SU-DHL-6 (cell line): Measurements from ENCODE around the gene NUP98.

ENCODE experiments used
- H2AFZ ChIP-seq: fragments of 200-600 bp; sonication (generic); 2 replicates; pipeline ENCODE4 v1.6.1; 2014; ENCODE audit warnings: low read depth, mild to moderate bottlenecking, moderate library complexity, mixed read lengths, antibody characterized with exemption, low read length; ENCODE audit not compliant: severe bottlenecking
- H3F3A ChIP-seq: fragments of 200-600 bp; shearing (Covaris generic); 2 replicates; pipeline ENCODE4 v1.6.0; 2016; ENCODE audit warnings: antibody characterized with exemption, mild to moderate bottlenecking; ENCODE audit not compliant: insufficient read depth
- H3K27ac ChIP-seq: fragments of 200-600 bp; sonication (generic); 2 replicates; pipeline ENCODE4 v1.5.1; 2016; ENCODE audit warnings: low read depth, mild to moderate bottlenecking, low read length, moderate library complexity, mixed read lengths
- H3K27me3 ChIP-seq: fragments of 200-600 bp; sonication (generic), shearing (Covaris generic); 2 replicates; pipeline ENCODE4 v1.6.0; 2014; ENCODE audit warnings: mild to moderate bottlenecking, low read length
- H3K36me3 ChIP-seq: fragments of 200-600 bp; sonication (generic); 2 replicates; pipeline ENCODE4 v1.6.1; 2014; ENCODE audit warnings: mild to moderate bottlenecking, low read length, mixed read lengths
- H3K4me2 ChIP-seq: fragments of 300-600, 200-600 bp; shearing (Covaris generic), sonication (generic); 2 replicates; pipeline ENCODE4 v1.6.0; 2014; ENCODE audit warnings: low read length, low read depth, mild to moderate bottlenecking; ENCODE audit not compliant: poor library complexity, severe bottlenecking
- H3K4me3 ChIP-seq: fragments of 200-600 bp; sonication (generic); 2 replicates; pipeline ENCODE4 v1.5.1; 2014; ENCODE audit warnings: antibody characterized with exemption, low read length, mild to moderate bottlenecking, mixed read lengths; ENCODE audit not compliant: insufficient read depth, poor library complexity, severe bottlenecking
- H3K79me2 ChIP-seq: fragments of 200-600 bp; sonication (generic); 2 replicates; pipeline ENCODE4 v1.6.1; 2014; ENCODE audit warnings: mild to moderate bottlenecking, low read length, moderate library complexity; ENCODE audit not compliant: insufficient read depth
- H3K9ac ChIP-seq: fragments of 200-600 bp; sonication (generic); 2 replicates; pipeline ENCODE4 v1.7.0; 2014; ENCODE audit warnings: mild to moderate bottlenecking, low read length
- H3K9me2 ChIP-seq: fragments of 200-600 bp; sonication (generic); replicated peaks from 2 replicates; pipeline ENCODE4 v1.6.1; 2014; ENCODE audit warnings: low read length; ENCODE audit not compliant: insufficient read depth
- H3K9me3 ChIP-seq: fragments of 200-600 bp; sonication (generic); 2 replicates; pipeline ENCODE4 v1.6.1; 2014; ENCODE audit warnings: low read length, mixed read lengths; ENCODE audit not compliant: insufficient read depth
- H4K20me1 ChIP-seq: fragments of 200-600 bp; sonication (generic); 2 replicates; pipeline ENCODE4 v1.6.1; 2014; ENCODE audit warnings: low read depth, mild to moderate bottlenecking, antibody characterized with exemption, low read length, moderate library complexity, mixed read lengths
- EZH2phosphoT487 ChIP-seq: fragments of 200-600 bp; sonication (generic), shearing (Covaris generic); conservative IDR thresholded peaks from 2 replicates; pipeline ENCODE4 v1.6.1; 2018; ENCODE audit warnings: mild to moderate bottlenecking, antibody characterized with exemption, low read length, moderate library complexity, mixed read lengths
- TF ChIP-seq, protein P1 (sequence below): fragments of 200-600 bp; sonication (generic); IDR thresholded peaks from one replicate; pipeline ENCODE4 v1.5.1; 2017; ENCODE audit warnings: antibody characterized with exemption, mild to moderate bottlenecking, low read length, moderate library complexity; ENCODE audit not compliant: insufficient read depth, poor library complexity, severe bottlenecking

The NUP98 gene

DNA sequence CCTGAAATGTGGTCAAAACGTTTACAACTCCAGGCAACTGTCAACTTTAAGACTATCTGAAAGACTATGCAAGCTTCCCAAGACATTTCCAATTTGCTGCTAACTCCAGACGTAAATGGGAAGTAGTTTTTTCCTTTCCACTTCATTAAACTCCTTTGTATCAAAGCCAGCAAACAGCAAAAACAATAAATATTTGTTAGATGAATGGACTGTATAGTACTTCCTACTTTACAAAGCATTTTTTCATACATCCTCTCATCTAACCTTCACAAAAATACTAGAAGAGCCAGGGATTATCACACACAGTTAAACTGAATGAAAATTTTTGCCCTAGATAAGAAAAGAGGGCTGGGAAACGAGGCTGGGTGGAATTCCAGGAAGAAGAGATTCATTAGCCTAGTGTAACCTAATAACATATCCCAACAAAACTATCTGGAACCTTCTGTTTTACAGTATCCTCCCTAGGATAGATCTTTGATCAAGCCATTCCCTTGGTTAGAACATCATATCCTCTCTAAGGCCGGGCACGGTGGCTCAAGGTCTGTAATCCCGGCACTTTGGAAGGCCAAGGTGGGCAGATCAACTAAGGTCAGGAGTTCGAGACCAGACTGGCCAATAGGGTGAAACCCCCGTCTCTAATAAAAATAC, 10.4 kb downstream of the NUP98 start:
- no peaks in the 10 kb centered on the region for H3K27me3 ChIP-seq
- H3K9me3 ChIP-seq: no peaks in the 10 kb centered on the region
- H3K36me3 ChIP-seq: peaks cover 16% of the 10 kb centered on the region; the same call in 1 of the 2 replicates
- H4K20me1 ChIP-seq: peaks cover 60% of the 10 kb centered on the region
- no peak for TF ChIP-seq EZH2phosphoT487
- TF ChIP-seq, protein P1, sequence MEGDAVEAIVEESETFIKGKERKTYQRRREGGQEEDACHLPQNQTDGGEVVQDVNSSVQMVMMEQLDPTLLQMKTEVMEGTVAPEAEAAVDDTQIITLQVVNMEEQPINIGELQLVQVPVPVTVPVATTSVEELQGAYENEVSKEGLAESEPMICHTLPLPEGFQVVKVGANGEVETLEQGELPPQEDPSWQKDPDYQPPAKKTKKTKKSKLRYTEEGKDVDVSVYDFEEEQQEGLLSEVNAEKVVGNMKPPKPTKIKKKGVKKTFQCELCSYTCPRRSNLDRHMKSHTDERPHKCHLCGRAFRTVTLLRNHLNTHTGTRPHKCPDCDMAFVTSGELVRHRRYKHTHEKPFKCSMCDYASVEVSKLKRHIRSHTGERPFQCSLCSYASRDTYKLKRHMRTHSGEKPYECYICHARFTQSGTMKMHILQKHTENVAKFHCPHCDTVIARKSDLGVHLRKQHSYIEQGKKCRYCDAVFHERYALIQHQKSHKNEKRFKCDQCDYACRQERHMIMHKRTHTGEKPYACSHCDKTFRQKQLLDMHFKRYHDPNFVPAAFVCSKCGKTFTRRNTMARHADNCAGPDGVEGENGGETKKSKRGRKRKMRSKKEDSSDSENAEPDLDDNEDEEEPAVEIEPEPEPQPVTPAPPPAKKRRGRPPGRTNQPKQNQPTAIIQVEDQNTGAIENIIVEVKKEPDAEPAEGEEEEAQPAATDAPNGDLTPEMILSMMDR: no peak
- H3K4me2 ChIP-seq: no peak overlapping the region
- H3K27ac ChIP-seq: no peak overlapping the region
- no peak overlapping the region for H3K4me3 ChIP-seq
- peaks cover 100% of the 10 kb centered on the region for H3K79me2 ChIP-seq
- no peak overlapping the region for H3K9ac ChIP-seq
- no peak overlapping the region for H2AFZ ChIP-seq
- peaks cover 20% of the 10 kb centered on the region; the same call in 1 of the 2 replicates for H3F3A ChIP-seq
- H3K9me2 ChIP-seq: no peaks in the 10 kb centered on the region

GRCh38 chr11:3783611-3784010, 13.7 kb downstream of the NUP98 start:
- no peak for TF ChIP-seq EZH2phosphoT487
- TF ChIP-seq, protein P1: no peak
- no peak overlapping the region for H3K9ac ChIP-seq
- H3K79me2 ChIP-seq: peaks cover 90% of the 10 kb centered on the region
- no peaks in the 10 kb centered on the region for H3K9me2 ChIP-seq
- no peaks in the 10 kb centered on the region for H3K9me3 ChIP-seq
- H3K27ac ChIP-seq: no peak overlapping the region
- peaks cover 37% of the 10 kb centered on the region for H3K36me3 ChIP-seq
- H3K4me2 ChIP-seq: no peak overlapping the region
- H3K27me3 ChIP-seq: no peaks in the 10 kb centered on the region
- H3F3A ChIP-seq: peaks cover 22% of the 10 kb centered on the region; the same call in 1 of the 2 replicates
- H4K20me1 ChIP-seq: peaks cover 47% of the 10 kb centered on the region
- no peak overlapping the region for H2AFZ ChIP-seq
- no peak overlapping the region for H3K4me3 ChIP-seq

GRCh38 chr11:3782963-3783362, 14.4 kb downstream of the NUP98 start:
- H3F3A ChIP-seq: peaks cover 22% of the 10 kb centered on the region; the same call in 1 of the 2 replicates
- H3K27ac ChIP-seq: no peak overlapping the region
- no peak for TF ChIP-seq EZH2phosphoT487
- TF ChIP-seq, protein P1: no peak

More at GRCh38 chr11:3782963-3783362, 14.4 kb downstream of the NUP98 start:
- Histone ChIP-seq H3K9me2 (no peaks in the 10 kb centered on the region), H4K20me1 (peaks cover 42% of the 10 kb centered on the region), H3K27me3 (no peaks in the 10 kb centered on the region), H3K9ac (no peak overlapping the region), H3K79me2 (peaks cover 83% of the 10 kb centered on the region), H3K4me3 (no peak overlapping the region), H3K9me3 (no peaks in the 10 kb centered on the region), H3K4me2 (no peak overlapping the region), H2AFZ (no peak overlapping the region), H3K36me3 (peaks cover 43% of the 10 kb centered on the region)
